ENCODE data around the gene HMHB1.

Gene HMHB1

DNA sequence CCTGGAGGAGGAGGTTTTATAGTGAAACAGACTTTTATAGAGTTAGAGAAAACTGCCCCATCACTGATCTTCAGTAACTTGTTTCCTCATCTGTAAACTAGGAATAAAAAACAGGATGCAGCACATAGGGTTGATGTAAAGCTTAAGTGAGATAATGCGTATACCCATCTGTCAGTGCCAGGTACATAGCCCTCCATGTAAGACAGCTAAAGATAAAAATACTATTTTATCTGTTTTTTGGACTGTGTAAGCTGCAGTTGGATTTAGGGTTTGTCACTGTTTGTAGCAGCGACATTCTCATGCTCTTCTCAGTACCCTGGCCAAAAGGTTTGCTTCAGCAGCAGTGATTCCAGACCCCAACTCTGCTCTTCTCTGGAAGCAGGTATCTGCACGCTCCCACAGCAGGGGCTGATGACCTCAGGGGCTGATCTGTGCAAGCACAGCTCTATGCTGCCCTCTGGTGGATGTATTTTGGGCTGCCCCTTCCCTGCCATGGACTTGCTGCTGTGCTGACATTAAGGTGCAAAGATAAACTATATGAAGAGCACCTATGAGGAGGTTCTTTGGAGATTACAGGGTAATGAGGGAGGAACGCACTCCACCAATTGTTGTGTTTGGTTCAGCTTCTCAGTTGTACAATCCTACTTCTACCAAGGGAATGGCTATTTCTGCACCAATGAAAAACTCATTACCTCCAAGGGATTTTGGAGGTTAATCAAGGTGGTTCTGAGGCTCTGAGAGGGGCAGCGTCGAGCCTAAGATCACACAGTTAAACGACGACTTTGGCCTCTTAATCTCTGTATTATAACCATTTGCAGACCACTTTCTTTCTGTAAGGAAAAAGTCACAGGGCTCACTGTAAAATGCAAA, 13.1 kb downstream of the HMHB1 start:
- Histone ChIP-seq H3K4me3 (no peak overlapping the region), H3K27ac (no peak overlapping the region)
- TF ChIP-seq, protein P1, sequence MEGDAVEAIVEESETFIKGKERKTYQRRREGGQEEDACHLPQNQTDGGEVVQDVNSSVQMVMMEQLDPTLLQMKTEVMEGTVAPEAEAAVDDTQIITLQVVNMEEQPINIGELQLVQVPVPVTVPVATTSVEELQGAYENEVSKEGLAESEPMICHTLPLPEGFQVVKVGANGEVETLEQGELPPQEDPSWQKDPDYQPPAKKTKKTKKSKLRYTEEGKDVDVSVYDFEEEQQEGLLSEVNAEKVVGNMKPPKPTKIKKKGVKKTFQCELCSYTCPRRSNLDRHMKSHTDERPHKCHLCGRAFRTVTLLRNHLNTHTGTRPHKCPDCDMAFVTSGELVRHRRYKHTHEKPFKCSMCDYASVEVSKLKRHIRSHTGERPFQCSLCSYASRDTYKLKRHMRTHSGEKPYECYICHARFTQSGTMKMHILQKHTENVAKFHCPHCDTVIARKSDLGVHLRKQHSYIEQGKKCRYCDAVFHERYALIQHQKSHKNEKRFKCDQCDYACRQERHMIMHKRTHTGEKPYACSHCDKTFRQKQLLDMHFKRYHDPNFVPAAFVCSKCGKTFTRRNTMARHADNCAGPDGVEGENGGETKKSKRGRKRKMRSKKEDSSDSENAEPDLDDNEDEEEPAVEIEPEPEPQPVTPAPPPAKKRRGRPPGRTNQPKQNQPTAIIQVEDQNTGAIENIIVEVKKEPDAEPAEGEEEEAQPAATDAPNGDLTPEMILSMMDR (IDR thresholded peaks at IDR 0.05) = peak; percentile 82
- DNase-seq (ENCODE audit: low spot score) = no peak

GRCh38 chr5:143826951-143827444, 15.0 kb downstream of the HMHB1 start:
- TF ChIP-seq, protein P1 (IDR thresholded peaks at IDR 0.05) = no peak
- H3K27ac ChIP-seq = no peak overlapping the region
- no peak for DNase-seq (ENCODE audit: low spot score)
- H3K4me3 ChIP-seq = no peak overlapping the region

DNA sequence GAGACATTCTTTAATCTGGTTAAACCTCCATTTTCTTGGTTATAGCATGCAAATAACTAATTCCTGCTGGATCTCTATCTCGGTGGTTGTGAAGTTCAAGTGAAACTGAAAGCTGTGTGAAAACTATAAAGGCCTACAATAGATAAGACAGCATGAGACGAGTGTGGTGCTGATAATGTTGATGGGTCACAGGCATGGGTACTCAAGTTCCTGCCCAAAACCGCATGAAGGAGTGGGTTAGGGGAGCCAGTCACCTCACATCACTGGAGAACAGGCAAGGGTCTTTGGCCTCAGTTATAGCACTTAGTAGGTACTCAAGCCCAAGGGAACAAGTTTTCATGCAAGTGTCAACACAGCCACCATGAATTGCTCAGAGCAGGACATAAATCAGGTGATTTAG, 16.7 kb downstream of the HMHB1 start:
- Histone ChIP-seq H3K27ac (no peak overlapping the region), H3K4me3 (no peak overlapping the region)
- TF ChIP-seq, protein P1 (IDR thresholded peaks at IDR 0.05) = no peak
- no peak for DNase-seq (ENCODE audit: low spot score)

DNA sequence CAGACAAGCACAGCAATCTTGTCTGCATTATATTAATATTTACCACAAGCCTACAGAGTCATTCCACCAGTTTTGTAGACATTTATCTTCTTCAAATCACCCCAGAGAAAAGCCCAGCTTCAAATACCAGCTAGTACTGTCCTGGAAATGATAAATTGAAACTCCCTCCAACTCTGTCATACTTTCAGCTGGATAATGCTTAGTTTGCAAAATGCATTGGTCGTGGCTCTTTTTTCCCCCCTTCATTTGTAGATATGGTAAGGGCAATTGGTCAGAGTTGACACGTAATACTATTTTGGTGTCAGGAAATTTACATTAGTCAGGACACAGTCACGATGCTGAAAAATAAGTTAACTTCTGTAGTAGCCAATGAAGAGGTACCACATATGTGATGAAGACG, 21.2 kb downstream of the HMHB1 start:
- no peak for DNase-seq (ENCODE audit: low spot score)
- Histone ChIP-seq H3K4me3 (no peak overlapping the region), H3K27ac (no peak overlapping the region)
- TF ChIP-seq, protein P1 (IDR thresholded peaks at IDR 0.05) = no peak

DNA sequence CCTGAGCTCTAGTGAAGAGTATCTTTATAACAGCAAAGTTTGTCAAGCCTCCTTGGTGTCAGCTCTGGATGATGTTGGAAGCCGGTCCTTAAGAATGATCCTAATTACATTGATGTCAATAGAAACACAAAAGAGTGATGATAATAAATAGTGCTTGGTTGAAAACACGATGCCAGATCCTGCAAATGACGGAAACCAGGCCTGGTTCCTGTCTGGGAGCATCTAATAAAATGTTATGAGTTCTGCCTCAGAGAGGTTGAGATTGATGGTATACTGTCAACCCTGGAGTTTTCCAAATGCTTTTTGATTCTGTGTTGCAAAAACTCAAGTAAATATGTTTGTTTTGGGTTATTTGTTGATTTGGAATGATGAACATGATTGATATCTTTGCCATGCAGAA, 23.3 kb downstream of the HMHB1 start:
- TF ChIP-seq, protein P1 (IDR thresholded peaks at IDR 0.05) = no peak
- no peak for DNase-seq (ENCODE audit: low spot score)
- no peak overlapping the region for H3K4me3 ChIP-seq
- H3K27ac ChIP-seq = no peak overlapping the region

DNA sequence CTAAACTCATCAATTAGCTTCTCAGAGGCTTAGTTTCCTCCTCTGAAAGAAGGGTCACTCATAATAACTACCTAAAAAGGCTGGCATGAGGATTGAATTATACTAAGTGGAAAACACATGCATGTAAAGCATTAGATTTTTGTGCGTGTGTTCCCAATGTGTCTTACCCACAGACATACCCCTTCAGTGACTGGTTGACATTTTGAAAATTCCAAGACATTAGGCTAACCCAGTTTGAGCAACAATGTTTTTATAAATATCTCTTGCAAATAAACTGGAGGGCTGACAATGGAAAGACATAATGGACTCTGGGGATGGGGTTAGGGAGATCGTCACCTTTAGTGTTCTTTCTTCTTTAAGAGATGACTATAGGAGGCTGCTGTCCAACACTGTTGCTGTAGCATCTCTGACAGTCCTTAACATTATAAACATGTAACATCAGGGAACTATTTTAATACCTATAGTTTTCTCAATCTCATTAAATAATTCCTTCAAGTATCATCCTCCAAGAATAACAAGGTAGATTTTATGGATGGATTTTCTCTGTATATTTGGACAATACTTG, 24.3 kb downstream of the HMHB1 start:
- Histone ChIP-seq H3K27ac (no peak overlapping the region), H3K4me3 (no peak overlapping the region)
- TF ChIP-seq, protein P1 (IDR thresholded peaks at IDR 0.05) = no peak
- DNase-seq (ENCODE audit: low spot score) = no peak

All from coronary artery (tissue), 2 donors.